ENCODE data around the gene PPP5C. TPM values are rescaled to one million over a fixed set of nuclear protein-coding genes. Genes with fewer than 3 reads are reported as not detected.

Gene PPP5C
- total RNA-seq, 1 donor from 2014 or later: 41.6 TPM

DNA sequence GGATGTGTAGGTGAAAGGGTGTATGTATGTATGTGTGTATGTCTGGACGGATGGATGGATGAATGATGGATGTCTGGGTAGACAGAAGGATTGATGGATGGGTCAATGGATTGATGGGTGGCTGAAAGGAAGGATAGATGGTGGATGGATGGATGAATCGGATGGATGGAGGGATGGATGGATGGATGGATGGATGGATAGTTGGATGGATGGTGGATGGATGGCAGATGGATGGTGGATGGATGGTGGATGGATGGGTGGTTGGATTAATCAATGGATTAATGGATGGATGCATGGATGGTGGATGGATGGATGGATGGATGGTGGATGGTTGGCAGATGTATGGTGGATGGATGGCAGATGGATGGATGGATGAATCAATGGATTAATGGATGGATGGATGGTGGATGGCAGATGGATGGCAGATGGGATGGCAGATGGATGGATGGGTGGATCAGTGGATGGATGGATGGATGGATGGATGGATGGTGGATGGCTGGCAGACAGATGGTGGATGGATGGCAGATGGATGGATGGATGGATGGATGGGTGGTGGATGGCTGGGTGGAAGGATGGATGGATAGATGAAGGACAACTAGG lies 16.5 kb upstream of the PPP5C start:
- DNase-seq: no peak

DNA sequence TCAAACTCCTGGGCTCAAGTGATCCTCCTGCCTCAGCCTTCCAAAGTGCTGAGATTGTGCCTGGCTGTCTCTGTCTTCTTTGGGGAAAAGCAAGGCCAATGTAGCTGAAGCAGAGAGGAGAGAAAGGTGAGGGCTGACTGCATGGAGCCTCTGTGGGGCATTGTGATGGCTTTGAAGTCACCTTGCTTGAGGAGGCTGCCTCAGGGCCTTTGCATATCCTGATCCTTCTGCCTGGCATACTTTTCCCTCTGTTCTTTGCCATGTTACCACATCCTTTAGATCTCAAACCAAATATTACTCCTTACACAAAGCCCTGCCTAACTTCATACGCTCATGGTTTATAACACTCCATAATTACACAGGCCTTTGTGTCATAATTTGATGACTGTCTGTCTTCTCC lies 9.4 kb upstream of the PPP5C start:
- DNase-seq: no peak

DNA sequence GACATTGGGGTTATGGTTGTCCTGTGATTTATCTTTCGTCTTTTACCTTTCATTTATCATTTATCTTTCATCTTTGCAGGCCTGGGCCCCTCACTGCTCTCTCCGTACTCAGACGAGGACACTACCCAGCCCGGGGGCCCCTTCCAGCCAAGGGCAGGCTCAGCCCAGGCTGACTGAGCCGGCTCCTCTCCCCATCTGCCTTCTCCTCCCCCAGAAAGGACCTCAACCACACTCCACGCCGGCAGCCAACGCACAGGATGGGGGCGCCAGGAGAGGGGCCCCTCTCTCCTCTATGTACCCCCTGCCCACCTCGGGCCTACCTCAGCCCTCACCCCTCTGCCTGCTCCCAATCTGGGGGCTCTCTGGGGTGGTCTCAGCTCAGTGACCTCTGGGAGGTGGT lies 7.4 kb upstream of the PPP5C start:
- DNase-seq: no peak

DNA sequence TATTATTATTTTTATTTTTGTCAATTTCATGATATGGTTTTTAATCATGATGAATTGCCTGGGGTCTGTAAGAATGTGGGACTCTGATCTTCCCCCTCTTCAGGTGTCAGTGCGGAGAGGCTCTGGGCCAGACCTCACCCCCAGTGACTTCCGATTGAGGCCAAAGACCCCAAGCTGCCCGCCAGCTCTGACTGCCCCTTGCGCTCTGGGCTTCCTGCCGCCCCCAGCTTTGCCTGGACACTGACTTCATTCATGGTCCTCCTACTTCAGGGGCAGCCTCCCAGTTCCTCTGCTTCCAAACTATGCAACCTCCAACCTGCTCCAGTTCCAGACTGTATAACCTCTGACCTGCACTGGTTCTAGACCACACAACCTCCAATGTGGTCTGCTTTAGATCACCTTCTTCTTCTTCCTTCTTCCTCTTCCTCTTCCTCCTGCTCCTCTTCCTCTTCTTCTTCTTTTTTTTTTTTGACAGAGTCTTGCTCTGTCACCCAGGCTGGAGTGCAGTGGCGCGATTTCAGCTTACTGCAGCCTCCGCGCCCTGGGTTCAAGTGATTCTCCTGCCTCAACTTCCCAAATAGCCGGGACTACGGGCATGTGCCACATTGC lies 6.7 kb upstream of the PPP5C start:
- DNase-seq: no peak

DNA sequence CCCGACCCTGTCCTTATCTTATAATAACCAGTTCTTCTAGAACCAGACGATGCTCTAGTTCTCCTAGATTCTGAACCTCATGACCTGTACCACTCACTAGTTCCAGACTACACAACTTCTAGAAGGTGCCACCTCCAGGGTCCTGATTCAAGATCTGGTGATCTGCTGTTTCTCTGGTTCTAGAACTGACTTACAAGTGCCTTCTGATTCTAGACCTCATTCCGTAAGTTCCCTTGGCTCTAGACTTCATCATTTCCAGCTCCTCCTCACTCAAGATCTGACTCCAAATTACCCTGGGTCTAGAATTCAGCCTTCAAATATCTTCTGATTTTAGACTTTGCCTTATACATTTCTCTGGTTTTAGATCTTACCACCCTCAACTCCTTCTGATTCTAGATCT lies 5.0 kb upstream of the PPP5C start:
- DNase-seq: no peak

DNA sequence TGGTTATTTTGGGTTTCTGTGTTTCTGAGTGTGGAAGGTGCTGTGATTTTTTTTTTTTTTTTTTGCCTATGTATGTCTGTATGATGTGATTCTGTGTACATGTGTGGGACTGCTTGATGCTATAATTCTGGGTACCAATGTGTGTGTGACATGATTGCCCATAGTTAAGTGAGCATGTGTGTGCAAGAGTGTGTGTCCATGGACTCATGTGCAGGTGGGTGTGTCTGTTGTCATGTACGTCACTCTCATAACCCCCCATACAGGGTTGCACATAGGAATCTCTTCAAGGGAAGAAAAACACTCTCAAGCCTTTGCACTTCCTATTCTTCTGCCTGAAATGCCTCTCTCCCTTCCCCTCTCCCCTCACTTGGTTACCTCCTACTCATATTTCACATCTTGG lies 2.5 kb upstream of the PPP5C start:
- DNase-seq: no peak

GRCh38 chr19:46345157-46345556 lies 1.7 kb upstream of the PPP5C start:
- DNase-seq: no peak

- DNase-seq: no peak
Observed at GRCh38 chr19:46347572-46347883, 641 bp downstream of the PPP5C start.

- no peak for DNase-seq
Observed at GRCh38 chr19:46347985-46348384, 1.1 kb downstream of the PPP5C start.

- no peak for DNase-seq
Observed at GRCh38 chr19:46349311-46349993, 2.6 kb downstream of the PPP5C start.

GRCh38 chr19:46350029-46350757 lies 3.3 kb downstream of the PPP5C start:
- DNase-seq: no peak

- no peak for DNase-seq
Observed at GRCh38 chr19:46350758-46351159, 3.9 kb downstream of the PPP5C start.

DNA sequence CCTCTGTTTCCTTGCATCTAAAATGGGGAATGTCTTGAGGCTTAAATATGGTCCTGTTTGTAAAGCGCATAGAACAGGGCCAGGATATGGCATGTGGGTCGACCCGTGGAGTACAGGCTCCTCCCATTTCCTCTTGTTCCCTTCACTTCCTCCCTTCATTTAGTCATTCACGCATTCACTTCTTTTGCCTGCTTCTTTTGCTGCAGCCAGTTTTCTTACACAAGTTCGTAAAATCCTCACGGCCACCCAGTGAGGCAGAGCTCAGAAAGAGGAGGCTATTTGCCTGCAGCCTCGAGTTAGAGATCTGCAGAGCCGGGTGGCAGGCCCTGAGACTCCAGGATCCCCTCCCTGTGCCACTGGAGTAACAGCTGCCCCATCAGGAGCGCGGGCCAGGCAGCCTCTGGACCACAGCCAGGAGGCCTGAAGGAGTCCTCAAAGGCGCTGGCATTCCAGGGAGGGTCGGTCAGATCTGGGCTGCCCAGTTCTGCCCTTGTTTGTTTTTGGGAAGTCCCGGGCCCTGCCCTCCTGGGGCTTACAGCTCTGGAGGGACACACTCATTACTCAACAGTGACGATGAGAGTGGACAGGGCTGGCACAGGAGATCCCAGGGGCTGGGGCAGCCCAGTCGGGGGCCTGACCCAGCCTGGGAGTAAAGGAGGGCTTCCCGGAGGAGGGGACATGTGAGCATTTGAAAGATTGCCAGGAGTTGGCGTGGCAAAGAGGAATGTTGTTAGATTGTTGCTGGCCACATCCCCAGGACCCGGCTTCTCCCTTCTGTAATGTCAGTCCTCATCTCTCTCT lies 4.6 kb downstream of the PPP5C start:
- no peak for DNase-seq

- no peak for DNase-seq
Observed at GRCh38 chr19:46353730-46354528, 7.0 kb downstream of the PPP5C start.

GRCh38 chr19:46355234-46356148 lies 8.6 kb downstream of the PPP5C start:
- no peak for DNase-seq

- DNase-seq: no peak
Observed at GRCh38 chr19:46356149-46357055, 9.5 kb downstream of the PPP5C start.

- no peak for DNase-seq
Observed at GRCh38 chr19:46357846-46358583, 11.1 kb downstream of the PPP5C start.

- no peak for DNase-seq
Observed at GRCh38 chr19:46361915-46362314, 15.0 kb downstream of the PPP5C start.

DNA sequence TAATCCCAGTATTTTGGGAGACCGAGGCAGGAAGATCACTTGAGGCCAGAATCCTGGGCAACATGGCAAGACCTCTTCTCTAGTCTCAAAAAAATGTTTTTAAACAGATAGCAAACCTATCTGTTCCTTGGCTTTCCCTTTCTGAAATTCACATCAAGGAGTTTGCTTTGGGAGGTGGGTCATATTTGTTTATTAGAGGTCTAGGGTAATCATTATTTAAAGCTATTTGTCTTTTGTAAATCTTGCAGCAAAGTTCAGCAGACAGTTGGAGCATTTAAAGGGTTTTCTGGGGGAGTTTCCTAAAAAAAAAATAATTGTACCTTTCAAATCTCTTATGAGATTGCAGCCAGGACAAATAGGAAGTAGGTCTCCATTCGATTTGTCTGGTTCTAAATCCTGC lies 17.5 kb downstream of the PPP5C start:
- DNase-seq: no peak

All from skin of body (tissue), 2 donors.